CD1c-positive myeloid dendritic cell (primary cell): ENCODE results near the gene ARHGAP9.

Source experiments
- DNase-seq: peaks from one replicate; pipeline ENCODE4 v3.0.0-alpha.2; 2016; ENCODE audit errors: extremely low spot score

The ARHGAP9 gene

GRCh38 chr12:57479376-57480115 is at the start of gene ARHGAP9:
TSS of gene ARHGAP9 (minus strand) at chr12:57479866. CDS start at chr12:57479406, 460 bp downstream.
- DNase-seq = peak; percentile 64

- DNase-seq = no peak
Measured at GRCh38 chr12:57528831-57529555, 49.3 kb upstream of the ARHGAP9 start.

- no peak for DNase-seq
Measured at GRCh38 chr12:57528176-57528575, 48.5 kb upstream of the ARHGAP9 start.

- no peak for DNase-seq
Measured at GRCh38 chr12:57527184-57527583, 47.5 kb upstream of the ARHGAP9 start.

GRCh38 chr12:57526477-57527126 is 46.9 kb upstream of the ARHGAP9 start:
- DNase-seq = no peak

- DNase-seq = no peak
Measured at GRCh38 chr12:57525615-57526383, 46.1 kb upstream of the ARHGAP9 start.

GRCh38 chr12:57524814-57525614 is 45.3 kb upstream of the ARHGAP9 start:
- DNase-seq = no peak

GRCh38 chr12:57523706-57524614 is 44.3 kb upstream of the ARHGAP9 start:
- DNase-seq = no peak

GRCh38 chr12:57522887-57523705 is 43.4 kb upstream of the ARHGAP9 start:
- DNase-seq = peak; percentile 84

GRCh38 chr12:57522011-57522886 is 42.6 kb upstream of the ARHGAP9 start, which contains the start of gene MBD6:
TSS of gene MBD6 (plus strand) at chr12:57522824. CDS start at chr12:57524304, 1,480 bp downstream.
- DNase-seq = peak; percentile 95

GRCh38 chr12:57521525-57522010 is 41.9 kb upstream of the ARHGAP9 start:
- DNase-seq = no peak

- DNase-seq = peak; percentile 100
Measured at GRCh38 chr12:57520053-57520818, 40.6 kb upstream of the ARHGAP9 start, which contains the start of gene DDIT3. TSS of gene DDIT3 (minus strand) at chr12:57520514. CDS start at chr12:57517406, 3,108 bp downstream.

GRCh38 chr12:57519796-57520052 is 40.1 kb upstream of the ARHGAP9 start:
- no peak for DNase-seq

GRCh38 chr12:57518920-57519795 is 39.5 kb upstream of the ARHGAP9 start:
- peak; percentile 13 for DNase-seq

GRCh38 chr12:57518176-57518919 is 38.7 kb upstream of the ARHGAP9 start:
- DNase-seq = no peak
